GM04504 (cell line): ENCODE results near the gene PKN2.
"Not testable (repeated sequence)": the region's sequence is repeated elsewhere in the genome, so short reads cannot be mapped to it uniquely, and the experiment has no call there.

Experiments
- DNase-seq: peaks from one replicate; pipeline ENCODE4 v3.0.0-alpha.2; 2012; ENCODE audit warnings: low read depth

Gene PKN2

DNA sequence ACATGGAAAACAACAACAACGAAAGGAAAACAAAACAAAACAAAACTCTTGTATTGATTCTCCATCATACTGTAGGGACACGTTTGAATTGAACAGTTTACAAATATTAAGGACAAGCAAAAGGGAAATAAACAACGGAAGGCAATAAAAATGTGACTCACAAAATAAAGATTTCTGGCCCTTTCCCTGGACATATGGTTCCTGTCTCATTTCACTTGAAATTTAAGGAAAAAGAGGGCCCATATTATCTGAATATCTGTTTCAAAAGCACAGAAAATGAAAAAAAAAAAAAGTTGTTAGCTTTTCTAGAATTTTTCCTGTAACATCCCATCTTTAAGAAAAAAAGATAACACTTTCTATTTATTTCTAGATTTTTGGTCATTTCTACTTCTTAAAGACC is 3.6 kb upstream of the PKN2 start:
- DNase-seq, result no peak

DNA sequence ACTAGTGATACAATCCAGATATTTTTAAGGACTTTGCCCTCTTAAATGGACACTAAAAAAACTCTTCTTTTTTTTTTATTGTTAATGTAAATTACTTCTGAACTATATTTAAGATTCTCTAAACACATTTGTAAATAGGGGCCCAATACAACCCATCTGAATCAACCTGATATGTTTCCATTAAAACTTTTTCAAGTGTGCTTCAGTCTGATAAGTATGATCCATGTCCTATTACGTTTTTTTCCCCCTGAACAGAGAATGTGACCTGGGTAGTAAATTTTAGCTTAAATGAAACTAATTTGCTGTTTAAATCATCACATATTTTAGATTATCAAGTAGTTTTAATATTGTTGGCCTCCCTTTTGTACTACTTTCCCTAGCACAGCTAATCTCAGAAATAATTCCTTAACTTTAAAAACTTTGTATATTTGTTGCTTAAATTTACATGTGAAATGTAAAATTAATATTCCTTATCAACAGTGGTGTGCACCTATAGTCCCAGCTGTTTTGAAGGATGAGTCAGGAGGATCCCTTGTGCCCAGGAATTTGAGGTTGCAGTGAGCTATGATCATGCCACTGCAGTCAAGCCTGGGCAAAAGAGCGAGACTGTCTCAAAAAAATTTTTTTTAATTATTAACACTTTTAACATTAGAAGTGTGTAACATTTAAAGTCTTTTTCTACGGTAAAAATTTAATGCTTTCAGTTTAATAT is 3.0 kb upstream of the PKN2 start:
- DNase-seq, result no peak

DNA sequence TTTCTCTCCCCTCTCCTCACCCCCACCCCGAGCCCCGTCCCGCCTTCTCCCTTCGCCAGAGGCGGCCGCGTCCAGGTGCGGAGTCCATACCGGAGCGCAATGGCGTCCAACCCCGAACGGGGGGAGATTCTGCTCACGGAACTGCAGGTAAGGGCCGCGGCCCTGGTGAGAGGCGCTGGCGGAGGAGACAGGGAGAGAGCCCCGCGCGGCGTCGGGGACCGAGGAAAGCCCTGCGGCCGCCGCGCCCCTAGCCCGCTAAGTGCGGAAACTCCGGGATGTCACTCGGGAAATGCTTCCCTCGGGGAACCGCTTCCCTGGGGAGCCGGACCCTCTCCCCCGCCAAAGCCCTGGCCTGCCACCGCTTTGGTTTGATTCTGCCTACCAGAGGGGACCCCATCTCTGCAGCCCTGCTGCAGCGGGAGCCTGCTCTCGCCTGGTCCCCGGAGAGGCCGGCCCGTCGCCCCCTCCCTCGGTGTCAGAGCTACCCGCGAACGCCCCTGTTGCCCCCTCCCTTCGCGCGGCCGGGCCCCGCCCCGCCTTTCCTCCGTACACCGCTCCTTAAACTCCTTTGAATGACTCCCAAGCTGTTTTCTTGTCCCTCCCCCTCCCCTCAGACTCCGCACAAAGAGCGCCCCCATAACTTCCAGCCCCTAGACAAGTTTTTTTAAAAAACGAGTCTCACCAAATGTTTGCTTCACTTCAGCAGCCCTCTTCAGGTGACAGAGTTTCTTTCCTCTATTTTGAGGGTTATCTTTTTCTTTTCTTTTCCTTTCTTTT is 597 bp downstream of the PKN2 start:
- DNase-seq, result no peak

DNA sequence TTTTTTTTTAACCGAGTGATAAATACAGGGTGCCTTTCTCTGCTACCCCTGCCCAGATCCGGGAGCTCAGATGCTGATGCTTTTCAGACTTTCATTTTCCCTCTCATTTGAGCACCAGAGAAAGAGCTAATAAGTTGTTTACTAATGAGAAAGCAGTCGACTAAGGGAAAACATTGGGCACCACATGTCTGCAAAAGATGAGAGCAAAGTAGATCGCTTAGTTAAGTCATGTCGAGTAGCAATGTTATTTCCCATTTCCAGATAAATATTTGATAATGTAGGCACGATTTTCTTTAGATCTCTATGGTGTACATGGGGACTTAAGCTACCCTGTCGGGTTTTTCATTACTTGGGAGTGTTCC is 1.2 kb downstream of the PKN2 start:
- no peak for DNase-seq

DNA sequence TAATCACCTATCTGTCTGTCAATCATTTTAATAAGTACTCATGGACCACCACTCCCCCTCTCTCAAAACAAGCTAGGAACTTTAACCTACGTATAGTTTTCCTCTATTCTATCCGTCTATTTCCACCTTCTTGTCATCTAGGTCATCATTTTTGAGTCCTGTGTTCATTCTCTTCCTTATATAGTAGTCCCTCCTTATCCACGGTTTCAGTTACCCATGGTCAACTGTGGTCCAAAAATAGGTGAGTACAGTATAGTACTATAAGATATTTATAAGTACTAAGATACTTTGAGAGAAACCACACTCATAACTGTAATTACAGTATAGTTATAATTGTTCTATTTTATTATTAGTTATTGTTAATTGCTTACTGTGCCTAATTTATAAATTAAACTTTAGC is 7.5 kb downstream of the PKN2 start:
- DNase-seq, result no peak

DNA sequence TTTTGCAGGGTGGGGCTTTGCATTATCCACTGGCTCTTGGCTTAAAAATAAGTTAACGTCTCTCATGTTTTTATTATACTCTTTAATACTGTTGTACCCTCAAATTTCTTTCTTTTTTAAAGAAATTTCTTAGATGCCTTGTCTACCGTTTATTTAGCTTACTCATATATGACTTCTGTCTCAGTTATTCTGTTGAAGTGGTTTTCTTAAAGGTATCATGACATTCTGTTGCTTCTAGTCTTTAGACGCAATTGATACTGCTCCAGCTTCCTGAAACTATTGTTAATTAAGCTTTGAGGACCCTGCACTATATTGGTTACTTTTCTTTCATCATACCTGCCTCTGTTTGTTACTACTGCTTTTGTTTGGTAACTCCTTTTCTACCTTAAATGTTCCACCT is 11.7 kb downstream of the PKN2 start:
- no peak for DNase-seq

DNA sequence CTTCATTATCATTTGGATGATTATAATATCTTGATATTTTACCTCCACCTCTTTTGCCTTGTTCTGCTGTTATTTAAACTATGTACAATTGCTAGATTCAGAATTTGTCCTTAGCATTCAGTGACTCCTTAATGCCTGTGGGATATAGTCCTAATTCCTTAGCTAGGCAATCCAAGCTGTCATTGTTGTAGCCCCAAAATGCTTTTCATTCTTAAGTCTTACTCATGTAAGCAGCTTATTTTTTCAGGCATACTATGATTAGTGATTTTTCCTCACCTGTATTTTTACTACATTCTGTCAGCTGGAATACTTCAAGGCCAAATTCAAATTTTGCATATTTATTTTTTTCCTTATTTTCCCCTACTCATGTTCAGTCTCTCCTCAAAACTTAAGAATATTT is 13.4 kb downstream of the PKN2 start:
- no peak for DNase-seq

DNA sequence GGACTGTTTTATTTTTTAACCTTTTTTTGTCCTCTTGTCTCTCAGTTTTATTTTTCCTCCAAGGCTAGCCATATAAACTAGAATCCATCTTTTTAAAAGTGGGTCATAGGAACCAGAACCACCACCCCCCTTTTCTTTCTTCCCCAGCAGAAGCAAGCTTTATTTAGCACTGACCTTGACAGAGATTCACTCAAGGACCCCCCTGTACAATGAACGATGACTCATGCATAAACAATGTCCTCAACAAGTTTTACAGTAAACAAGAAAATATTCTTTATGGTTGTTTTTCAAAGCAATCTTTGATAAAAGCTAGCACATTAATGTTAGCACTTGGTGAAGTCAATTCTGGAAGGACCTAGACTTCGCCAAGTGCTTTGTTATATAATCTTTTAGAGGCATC is 14.1 kb downstream of the PKN2 start:
- no peak for DNase-seq

DNA sequence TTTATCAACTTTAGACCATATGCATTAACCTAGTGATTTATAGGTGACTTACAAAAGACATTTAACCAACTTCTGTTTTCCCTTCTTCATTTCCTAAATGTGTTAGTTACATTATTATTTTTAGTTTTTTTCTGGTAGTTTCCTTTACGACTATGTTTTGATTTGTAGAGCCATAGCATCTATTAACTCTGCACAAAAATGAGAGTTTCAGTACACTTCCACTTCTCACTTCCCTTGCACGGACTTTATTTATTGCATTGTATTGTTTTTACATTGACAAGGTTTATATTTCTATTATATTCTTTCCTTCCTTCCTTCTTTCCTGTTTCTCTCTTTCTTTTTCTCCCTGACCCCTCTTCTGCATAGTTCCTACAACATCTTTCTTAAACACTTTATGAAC is 14.7 kb downstream of the PKN2 start:
- no peak for DNase-seq

DNA sequence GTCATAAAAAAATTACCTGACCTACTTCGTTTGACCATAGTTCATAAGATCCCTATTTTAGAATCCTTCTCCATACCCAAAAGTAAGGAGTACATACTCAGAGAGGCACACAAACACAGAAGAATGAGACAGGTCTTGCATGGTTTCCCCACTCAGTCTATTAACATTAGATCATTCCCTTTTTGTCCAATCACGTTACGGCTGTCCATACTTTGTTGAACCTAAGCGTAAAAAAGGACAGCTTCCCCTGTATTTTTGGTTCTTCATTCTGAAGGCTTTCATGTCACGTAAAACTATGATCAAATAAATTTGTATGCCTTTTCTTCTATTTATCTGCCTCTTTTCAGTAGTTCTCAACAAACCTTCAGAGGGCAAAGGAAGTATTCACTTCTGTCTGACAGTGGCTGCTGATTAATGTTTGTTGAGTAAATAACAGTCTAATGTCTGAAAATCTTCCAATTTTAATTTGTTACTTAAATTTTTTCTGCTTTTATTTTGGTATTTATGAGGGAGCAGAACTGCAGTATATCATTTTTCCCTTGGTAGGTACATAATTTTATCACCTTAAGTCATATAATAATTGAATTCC is 16.4 kb downstream of the PKN2 start:
- no peak for DNase-seq

DNA sequence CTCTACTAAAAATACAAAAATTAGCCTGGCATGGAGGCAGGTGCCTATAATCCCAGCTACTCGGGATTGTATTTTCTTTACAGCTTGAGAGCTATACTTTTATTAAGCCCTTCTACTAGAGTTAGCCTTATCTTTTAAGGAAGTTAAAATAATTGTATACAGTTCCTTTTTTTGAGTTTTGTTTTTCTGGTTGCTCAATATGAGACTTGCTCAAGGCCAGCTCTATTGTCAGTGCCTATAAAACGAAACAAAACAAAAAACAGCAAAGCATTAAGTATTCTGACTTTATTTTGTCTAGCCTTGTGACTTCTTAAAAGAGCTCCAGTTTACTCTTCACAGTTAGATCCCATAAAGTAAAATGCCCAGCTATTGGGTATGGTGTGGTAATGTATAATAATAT is 17.2 kb downstream of the PKN2 start:
- DNase-seq, result no peak

DNA sequence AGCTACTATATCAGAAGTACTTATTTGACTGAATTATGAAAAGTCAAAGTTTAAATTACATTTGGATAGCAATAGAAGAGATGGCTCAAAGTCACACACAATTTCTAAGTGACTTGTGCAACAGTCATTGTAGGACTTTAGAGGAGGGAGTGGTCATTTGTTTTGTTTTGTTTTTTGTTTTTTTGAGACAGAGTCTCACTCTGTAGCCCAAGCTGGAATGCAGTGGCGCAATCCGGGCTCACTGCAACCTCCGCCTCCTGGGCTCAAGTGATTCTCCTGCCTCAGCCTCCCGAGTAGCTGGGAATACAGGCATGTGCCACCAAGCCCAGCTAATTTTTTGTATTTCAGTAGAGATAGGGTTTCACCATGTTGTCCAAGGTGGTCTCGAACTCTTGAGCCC is 17.7 kb downstream of the PKN2 start:
- DNase-seq, result not testable (repeated sequence)

DNA sequence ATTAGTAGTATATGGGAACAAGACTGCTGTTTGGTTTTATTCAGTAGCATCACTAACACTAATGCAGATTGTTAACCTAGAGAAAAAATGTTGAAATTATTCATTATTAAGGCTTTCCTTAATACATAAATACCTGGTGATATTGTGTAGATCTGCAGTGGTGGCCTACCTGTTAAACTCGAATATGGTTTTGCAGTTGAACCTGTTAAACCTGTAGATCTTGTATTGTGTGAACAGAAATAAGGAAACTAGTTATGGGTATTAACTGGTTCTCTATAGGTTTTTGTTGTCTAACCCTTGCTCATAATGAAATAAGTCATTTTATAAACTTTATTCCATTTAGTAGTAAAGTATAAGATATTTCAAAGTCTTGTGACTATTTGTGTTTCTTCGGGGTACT is 23.9 kb downstream of the PKN2 start:
- no peak for DNase-seq

DNA sequence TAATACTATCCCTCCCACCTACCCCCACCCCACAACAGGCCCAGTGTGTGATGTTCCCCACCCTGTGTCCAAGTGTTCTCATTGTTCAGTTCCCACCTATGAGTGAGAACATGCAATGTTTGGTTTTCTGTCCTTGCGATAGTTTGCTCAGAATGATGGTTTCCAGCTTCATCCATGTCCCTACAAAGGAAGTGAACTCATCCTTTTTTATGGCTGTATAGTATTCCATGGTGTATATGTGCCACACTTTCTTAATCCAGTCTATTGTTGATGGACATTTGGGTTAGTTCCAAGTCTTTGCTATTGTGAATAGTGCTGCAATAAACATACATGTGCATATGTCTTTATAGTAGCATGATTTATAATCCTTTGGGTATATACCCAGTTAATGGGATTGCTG is 28.8 kb downstream of the PKN2 start:
- DNase-seq, result not testable (repeated sequence)

DNA sequence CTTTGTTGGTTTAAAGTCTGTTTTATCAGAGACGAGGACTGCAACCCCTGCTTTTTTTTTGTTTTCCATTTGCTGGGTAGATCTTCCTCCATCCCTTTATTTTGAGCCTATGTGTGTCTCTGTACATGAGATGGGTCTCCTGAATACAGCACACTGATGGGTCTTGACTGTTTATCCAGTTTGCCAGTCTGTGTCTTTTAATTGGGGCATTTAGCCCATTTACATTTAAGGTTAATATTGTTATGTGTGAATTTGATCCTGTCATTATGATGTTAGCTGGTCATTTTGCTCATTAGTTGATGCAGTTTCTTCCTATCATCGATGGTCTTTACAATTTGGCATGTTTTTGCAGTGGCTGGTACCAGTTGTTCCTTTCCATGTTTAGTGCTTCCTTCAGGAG is 32.5 kb downstream of the PKN2 start:
- DNase-seq, result not testable (repeated sequence)

DNA sequence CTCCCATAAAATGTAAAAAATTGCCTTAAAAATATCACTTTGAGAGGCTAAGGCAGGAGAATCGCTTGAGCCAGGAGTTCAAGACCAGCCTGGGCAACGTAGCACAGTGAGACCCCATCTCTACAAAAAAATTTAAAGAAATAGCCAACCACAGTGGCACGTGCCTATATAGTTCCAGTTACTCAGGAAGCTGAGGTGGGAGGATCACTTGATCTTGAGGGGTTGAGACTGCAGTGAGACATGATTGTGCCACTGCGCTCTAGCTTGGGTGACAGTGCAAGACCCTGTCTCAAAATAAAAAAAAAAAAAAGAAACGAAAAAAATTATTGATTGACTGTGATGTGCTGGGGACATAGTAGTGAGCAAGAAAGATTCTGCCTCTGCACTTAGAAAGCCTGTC is 38.4 kb downstream of the PKN2 start:
- no peak for DNase-seq

DNA sequence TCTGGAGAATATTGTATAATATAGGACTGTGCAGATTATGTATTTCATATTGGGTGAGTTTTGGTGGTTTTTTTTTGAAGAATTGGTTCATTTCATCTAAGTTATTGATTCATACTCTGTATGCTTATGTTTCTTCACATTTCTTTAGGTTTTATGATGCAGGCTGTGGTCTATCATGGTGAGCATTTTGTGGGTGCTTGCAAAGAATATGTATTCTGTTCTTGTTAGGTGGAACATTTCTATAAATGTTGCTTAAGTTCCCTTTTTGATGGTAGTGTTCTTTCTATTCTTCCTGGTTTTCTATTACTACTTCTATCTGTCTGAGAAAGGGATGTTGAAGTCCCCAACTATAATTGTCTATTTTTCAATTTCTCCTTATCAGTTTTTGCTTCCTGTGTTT is 42.6 kb downstream of the PKN2 start:
- DNase-seq, result no peak

DNA sequence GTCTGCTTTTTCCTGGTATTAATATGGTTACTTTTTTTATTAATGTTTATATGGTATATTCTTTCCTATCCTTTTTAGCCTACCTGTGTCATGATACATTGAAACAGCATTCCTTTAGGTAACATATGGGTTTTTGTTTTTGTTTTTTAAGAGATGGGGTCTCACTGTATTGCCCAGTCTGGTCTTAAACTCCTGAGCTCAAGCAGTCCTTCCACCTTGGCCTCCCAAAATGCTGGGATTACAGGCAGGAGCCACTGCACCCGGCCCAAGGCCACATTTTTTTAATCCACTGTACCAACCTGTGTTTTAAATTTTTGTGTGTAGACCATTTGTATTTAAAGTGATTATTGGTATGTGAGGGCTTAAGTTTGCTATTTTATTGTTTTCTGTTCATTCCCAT is 43.1 kb downstream of the PKN2 start:
- no peak for DNase-seq

DNA sequence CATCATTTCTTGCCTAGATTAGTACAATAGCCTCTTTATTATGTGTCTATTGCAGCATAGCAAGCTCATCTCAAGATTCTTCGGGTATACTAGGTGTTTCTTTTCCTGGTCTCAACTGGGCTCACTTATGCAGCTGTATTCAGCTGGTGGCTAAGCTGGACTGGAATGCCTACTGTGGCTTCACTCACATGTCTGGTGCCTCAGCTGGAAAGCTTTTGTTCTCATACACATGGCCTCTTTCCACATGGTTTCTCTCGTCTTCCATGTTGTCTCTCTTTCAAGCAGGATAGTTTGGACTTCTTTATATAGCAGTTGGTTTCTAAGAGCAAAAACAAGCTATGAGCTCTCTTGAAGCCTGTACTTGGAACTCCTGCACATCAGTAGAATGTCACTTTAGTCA is 45.2 kb downstream of the PKN2 start:
- no peak for DNase-seq

DNA sequence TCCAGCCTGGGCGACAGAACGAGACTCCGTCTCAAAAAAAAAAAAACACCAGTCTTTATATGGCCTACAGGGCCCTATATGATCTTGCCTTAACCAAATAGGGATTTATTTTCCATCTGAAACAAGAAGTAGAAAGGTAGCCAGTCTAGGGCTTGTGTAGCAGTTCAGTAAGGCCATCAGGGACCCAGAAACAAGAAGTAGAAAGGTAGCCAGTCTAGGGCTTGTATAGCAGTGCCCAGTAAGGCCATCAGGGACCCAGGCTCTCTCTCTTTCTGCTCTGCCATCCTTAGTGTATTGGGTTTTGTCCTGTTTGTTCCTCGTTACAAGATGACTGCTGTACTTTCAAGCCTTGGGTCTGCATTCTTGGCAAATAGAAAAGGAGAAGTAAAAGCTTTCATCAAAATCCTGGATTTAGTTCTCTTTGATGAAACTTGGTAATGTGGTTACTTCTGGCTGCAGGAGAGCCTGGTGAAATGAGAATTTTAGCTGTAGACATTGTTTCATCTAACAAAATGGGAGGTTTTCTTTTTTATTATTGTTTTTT is 46.1 kb downstream of the PKN2 start:
- DNase-seq, result no peak

DNA sequence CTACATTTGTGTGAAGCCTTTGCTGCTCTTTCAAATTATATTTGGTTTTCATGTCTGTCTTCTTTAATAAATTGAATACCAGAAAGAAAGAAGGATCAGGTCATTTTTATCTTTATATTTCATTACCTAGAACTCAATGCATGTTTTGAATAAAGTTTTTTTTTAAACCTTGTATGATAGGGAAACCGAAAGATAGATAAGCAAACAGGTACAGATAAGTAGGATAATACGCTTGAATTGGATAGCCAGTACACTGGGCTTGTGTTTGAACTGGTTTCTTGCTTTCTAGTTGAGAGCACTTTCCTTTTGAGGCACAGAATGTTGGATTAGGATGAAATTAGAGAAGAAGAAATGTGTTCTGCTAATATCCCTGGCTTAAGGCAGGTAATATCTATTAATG is 46.9 kb downstream of the PKN2 start:
- DNase-seq, result no peak

DNA sequence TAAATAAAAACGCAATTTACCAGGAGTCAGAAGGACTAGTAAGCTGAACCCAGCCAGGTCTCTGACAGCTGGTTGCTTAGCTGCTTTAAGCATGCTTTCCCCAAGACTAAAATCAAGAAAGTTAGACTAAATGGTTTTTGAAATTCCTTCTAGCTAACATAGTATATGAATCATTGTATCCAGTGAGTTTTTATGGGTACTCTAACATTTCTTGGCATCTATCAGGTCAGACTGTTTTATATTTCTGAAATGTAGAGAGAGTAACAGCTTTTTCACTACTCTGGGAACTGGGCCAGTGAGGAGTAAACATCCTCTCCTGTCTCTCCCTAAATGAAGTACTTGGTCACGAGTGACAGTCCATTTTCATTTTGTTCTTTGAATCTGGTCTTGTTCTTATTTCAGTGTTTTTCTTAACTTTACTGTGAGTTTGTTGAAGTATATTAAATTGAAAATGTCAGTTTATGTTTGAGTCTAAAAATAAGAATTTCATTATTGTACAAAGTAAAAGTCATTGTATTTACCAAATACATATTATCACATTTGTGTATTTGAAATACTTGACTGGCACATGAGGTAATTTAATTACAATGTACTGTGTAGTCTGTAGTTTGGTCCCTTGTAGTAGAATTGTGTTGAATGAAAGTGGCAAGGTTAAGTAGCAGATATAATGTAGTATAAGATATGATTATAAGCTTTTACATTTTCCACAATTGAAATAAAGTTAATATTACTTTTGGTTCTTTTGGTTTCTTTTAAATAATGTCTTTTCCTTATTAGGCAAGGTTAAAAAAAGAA is 47.6 kb downstream of the PKN2 start:
- DNase-seq, result peak; percentile 94

DNA sequence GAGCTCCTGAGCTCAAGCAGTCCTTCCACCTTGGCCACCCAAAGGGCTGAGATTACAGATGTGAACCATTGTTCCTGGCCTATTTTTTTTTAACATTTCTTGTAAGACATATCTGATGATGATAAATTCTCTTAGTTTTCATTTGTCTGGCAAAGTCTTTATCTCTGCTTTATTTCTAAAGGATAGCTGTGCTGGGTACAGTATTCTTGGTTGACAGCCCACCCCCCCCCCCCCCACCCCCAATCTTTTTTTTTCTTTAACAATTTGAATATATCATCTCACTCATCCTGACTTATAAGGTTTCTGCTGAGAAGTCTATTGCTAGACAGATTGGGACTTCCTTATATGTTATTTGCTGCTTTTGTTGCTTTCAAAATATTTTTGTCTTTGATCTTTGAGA is 51.3 kb downstream of the PKN2 start:
- no peak for DNase-seq
